GM06990 (cell line): ENCODE data around the gene ZMAT5.

Experiments used
- DNase-seq: peaks from one replicate; pipeline ENCODE4 v3.0.0-alpha.2; 2011; ENCODE audit not compliant: insufficient read length; ENCODE audit errors: extremely low read depth
- H3K27me3 ChIP-seq: replicated peaks from 2 replicates; pipeline ENCODE4 v1.6.0; 2011; ENCODE audit warnings: low read length; ENCODE audit not compliant: control insufficient read depth, insufficient read depth
- H3K36me3 ChIP-seq: 2 replicates; pipeline ENCODE4 v1.5.1; 2011; ENCODE audit warnings: low read length; ENCODE audit not compliant: control insufficient read depth, insufficient read depth
- H3K4me3 ChIP-seq: replicated peaks from 2 replicates; pipeline ENCODE4 v1.5.1; 2011; ENCODE audit warnings: low read depth, mild to moderate bottlenecking, control low read depth, low read length
- TF ChIP-seq, protein P1 (sequence below): IDR thresholded peaks from 2 replicates; pipeline ENCODE4 v1.5.1; 2011; ENCODE audit warnings: low read length, control low read depth, mild to moderate bottlenecking, inconsistent platforms; ENCODE audit not compliant: insufficient read depth, poor library complexity, severe bottlenecking

The ZMAT5 gene

GRCh38 chr22:29719899-29720645 lies 46.7 kb downstream of the ZMAT5 start, which contains the start of gene CABP7:
Gene CABP7, plus strand, starts transcription at chr22:29720003. Its CDS starts 422 bp downstream, at chr22:29720425.
- no peak for DNase-seq
- H3K27me3 ChIP-seq = peaks cover 4% of the 10 kb centered on the region

GRCh38 chr22:29718949-29719898 lies 47.6 kb downstream of the ZMAT5 start:
- TF ChIP-seq, protein P1, sequence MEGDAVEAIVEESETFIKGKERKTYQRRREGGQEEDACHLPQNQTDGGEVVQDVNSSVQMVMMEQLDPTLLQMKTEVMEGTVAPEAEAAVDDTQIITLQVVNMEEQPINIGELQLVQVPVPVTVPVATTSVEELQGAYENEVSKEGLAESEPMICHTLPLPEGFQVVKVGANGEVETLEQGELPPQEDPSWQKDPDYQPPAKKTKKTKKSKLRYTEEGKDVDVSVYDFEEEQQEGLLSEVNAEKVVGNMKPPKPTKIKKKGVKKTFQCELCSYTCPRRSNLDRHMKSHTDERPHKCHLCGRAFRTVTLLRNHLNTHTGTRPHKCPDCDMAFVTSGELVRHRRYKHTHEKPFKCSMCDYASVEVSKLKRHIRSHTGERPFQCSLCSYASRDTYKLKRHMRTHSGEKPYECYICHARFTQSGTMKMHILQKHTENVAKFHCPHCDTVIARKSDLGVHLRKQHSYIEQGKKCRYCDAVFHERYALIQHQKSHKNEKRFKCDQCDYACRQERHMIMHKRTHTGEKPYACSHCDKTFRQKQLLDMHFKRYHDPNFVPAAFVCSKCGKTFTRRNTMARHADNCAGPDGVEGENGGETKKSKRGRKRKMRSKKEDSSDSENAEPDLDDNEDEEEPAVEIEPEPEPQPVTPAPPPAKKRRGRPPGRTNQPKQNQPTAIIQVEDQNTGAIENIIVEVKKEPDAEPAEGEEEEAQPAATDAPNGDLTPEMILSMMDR = no peak
- Histone ChIP-seq H3K27me3 (peaks cover 4% of the 10 kb centered on the region), H3K4me3 (no peak overlapping the region), H3K36me3 (no peaks in the 10 kb centered on the region)
- no peak for DNase-seq

More at GRCh38 chr22:29719899-29720645, 46.7 kb downstream of the ZMAT5 start, which contains the start of gene CABP7:
- H3K36me3 ChIP-seq = no peaks in the 10 kb centered on the region
- no peak within 1 kb of the TSS for H3K4me3 ChIP-seq
- TF ChIP-seq, protein P1 = no peak

DNA sequence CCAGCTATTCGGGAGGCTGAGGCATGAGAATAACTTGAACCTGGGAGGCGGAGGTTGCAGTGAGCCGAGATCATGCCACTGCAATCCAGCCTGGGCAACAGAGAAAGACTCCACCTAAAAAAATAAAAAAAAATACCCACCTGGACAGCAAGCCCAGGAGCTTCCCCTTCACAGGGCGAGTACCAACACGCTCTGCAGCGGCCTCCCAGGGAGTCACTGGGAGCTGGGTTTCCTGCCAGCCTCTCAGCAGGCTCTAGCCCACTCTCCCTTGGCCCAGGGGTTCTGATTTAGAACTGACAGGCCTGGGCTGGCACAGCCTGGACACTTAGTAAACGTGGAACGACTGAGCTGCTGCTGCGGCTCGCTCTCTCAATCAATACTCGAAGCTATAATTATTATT lies 49.0 kb downstream of the ZMAT5 start:
- TF ChIP-seq, protein P1 = no peak
- H3K36me3 ChIP-seq = no peaks in the 10 kb centered on the region
- DNase-seq = no peak
- peaks cover 4% of the 10 kb centered on the region for H3K27me3 ChIP-seq
- H3K4me3 ChIP-seq = no peak overlapping the region

- Histone ChIP-seq H3K4me3 (no peak overlapping the region), H3K36me3 (no peaks in the 10 kb centered on the region), H3K27me3 (peaks cover 4% of the 10 kb centered on the region)
- TF ChIP-seq, protein P1 = no peak
- DNase-seq = no peak
These were observed 49.8 kb downstream of the ZMAT5 start for GRCh38 chr22:29716814-29717545.

DNA sequence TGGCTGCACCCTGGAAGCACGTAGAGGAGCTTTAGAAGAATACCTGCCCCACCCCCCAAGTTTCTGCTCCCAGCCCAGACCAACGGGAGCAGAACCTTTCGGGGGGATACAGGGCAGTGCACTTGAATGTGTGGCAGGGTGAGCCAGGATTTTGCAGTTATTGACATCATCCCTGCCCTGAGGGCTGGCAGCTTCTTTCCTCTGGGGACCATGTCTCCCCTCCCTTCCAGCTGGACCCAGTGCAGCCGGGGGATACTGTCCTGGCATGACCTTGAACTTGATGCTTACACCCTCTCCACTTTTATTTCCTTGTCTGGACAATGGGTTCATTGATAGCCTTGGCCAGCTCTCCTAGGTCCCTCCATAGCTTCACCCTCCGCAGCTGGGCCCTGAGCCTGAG lies 51.1 kb downstream of the ZMAT5 start:
- DNase-seq = no peak
- Histone ChIP-seq H3K27me3 (peaks cover 4% of the 10 kb centered on the region), H3K4me3 (no peak overlapping the region), H3K36me3 (no peaks in the 10 kb centered on the region)
- TF ChIP-seq, protein P1 = no peak
